ENCODE results near the gene ADCY2.

Gene ADCY2

DNA sequence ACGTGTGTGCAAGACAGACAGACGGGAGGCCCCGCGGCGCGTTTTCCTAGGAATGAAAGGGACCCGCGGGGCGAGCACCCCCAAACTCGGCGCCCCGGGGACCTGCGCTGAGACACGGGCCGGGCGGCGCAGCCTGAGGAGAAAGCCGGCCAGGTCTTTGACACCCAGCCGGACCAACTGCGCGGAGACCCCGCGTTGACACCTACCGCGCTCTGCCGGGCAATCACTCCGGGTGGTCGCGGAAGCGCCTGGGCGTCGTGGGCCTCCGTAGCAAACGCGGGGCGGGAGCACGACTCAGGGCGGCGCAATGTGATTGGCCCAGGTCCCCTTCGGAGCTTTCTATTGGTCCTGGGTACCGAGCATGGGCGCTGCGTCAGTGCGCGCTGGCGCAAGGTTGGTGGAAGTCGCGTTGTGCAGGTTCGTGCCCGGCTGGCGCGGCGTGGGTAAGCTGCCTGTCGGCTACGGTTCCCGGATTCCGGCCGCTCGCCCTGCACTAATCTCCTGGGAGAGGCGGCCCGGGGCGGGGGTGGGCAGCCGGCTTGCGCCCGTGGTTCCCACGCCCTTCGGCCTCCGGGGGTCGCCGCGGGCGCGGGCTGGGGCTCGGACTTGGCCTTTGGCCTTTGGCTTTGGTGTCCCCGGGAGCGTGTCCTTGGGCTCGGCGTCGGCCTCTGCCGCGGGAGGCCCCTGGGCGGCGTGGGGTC, 473.0 kb downstream of the ADCY2 start, which contains the start of the genes FASTKD3 and MTRR:
Gene FASTKD3 (minus strand): TSS at position 259 of the 701 bp plus-strand sequence. CDS start 948 bp downstream, outside the sequence.
Gene MTRR (plus strand): TSS at position 376 of the 701 bp plus-strand sequence. CDS start 1,647 bp downstream, outside the sequence.
- Histone ChIP-seq H3K36me3 (ENCODE audit: control insufficient read depth in 2 of 2, insufficient read depth in 1 of 2, low read length in 2 of 2) (peaks cover 16 to 58% of the 10 kb centered on the region in 2 experiments), H3K4me1 (ENCODE audit: control insufficient read depth, insufficient read depth, low read length) (peaks cover 17% of the 10 kb centered on the region), H3K27ac (ENCODE audit: extremely low read depth, low read depth, low read length) (peak within 1 kb of the TSS; percentile 66; the same call in 1 of the 2 replicates), H3K9me3 (ENCODE audit: control insufficient read depth, insufficient read depth, low read depth, low read length) (no peaks in the 10 kb centered on the region), H3K4me3 (ENCODE audit: low read depth, low read length) (peak within 1 kb of the TSS; percentile 96)
- ChIA-PET CTCF (interaction anchor here (0.7 to 1.5 kb wide), 5 partner anchors 9 to 125 kb away, joined by 3 to 13 read pairs (median 4); no protein-coding TSS in a partner anchor), POLR2A (interaction anchor here (0.6 to 3.3 kb wide), 10 partner anchors 9 to 1674 kb away, joined by 3 to 22 read pairs (median 7); partner anchors contain the start of genes CFAP90, NSUN2 and SRD5A1)
- TF ChIP-seq YY2 (tag by site-specific recombination; IDR thresholded peaks at IDR 0.05) = no peak
- TF ChIP-seq ZNF660 (tag by site-specific recombination; IDR thresholded peaks at IDR 0.05) = peak; percentile 44
- no peak for TF ChIP-seq ZNF16 (tag by site-specific recombination; IDR thresholded peaks at IDR 0.05; ENCODE audit: low read depth)
- TF ChIP-seq MYNN (tag by site-specific recombination; IDR thresholded peaks at IDR 0.05; ENCODE audit: borderline replicate concordance) = no peak
- peak; percentile 99 for TF ChIP-seq ZBTB26 (tag by site-specific recombination; optimal IDR thresholded peaks at IDR 0.05)
- peak; percentile 9; the same call in 1 of the 2 replicates for TF ChIP-seq ZNF610 (tag by site-specific recombination; IDR thresholded peaks at IDR 0.05; ENCODE audit: borderline replicate concordance)
- 0 out of 2 replicates have a peak, but pooled peaks have one; percentile 7 for TF ChIP-seq ZSCAN30 (tag by site-specific recombination; IDR thresholded peaks at IDR 0.05)
- TF ChIP-seq GLIS2 (tag by site-specific recombination; IDR thresholded peaks at IDR 0.05) = peak; percentile 98
- TF ChIP-seq, protein P1, sequence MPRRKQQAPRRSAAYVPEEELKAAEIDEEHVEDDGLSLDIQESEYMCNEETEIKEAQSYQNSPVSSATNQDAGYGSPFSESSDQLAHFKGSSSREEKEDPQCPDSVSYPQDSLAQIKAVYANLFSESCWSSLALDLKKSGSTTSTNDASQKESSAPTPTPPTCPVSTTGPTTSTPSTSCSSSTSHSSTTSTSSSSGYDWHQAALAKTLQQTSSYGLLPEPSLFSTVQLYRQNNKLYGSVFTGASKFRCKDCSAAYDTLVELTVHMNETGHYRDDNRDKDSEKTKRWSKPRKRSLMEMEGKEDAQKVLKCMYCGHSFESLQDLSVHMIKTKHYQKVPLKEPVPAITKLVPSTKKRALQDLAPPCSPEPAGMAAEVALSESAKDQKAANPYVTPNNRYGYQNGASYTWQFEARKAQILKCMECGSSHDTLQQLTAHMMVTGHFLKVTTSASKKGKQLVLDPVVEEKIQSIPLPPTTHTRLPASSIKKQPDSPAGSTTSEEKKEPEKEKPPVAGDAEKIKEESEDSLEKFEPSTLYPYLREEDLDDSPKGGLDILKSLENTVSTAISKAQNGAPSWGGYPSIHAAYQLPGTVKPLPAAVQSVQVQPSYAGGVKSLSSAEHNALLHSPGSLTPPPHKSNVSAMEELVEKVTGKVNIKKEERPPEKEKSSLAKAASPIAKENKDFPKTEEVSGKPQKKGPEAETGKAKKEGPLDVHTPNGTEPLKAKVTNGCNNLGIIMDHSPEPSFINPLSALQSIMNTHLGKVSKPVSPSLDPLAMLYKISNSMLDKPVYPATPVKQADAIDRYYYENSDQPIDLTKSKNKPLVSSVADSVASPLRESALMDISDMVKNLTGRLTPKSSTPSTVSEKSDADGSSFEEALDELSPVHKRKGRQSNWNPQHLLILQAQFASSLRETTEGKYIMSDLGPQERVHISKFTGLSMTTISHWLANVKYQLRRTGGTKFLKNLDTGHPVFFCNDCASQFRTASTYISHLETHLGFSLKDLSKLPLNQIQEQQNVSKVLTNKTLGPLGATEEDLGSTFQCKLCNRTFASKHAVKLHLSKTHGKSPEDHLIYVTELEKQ (tag by site-specific recombination; IDR thresholded peaks at IDR 0.05; ENCODE audit: borderline replicate concordance) = no peak
- TF ChIP-seq HOXD13 (CRISPR knock-in tag; IDR thresholded peaks at IDR 0.05; ENCODE audit: borderline replicate concordance) = no peak
- TF ChIP-seq ZBTB7A (tag by site-specific recombination; IDR thresholded peaks at IDR 0.05; ENCODE audit: low read depth) = peak; percentile 95
- TF ChIP-seq ZNF658 (tag by site-specific recombination; IDR thresholded peaks at IDR 0.05) = no peak
- no peak for TF ChIP-seq ZNF112 (tag by site-specific recombination; IDR thresholded peaks at IDR 0.05)
- no peak for TF ChIP-seq SCRT1 (tag by site-specific recombination; IDR thresholded peaks at IDR 0.05; ENCODE audit: borderline replicate concordance)
- TF ChIP-seq PBX3 (CRISPR knock-in tag; IDR thresholded peaks at IDR 0.05) = no peak
- TF ChIP-seq SP7 (tag by site-specific recombination; IDR thresholded peaks at IDR 0.05) = peak; percentile 70
- TF ChIP-seq BCL11B (tag by site-specific recombination; IDR thresholded peaks at IDR 0.05; ENCODE audit: low read depth) = 0 out of 2 replicates have a peak, but pooled peaks have one; percentile 36
- peak; percentile 98 for TF ChIP-seq SP2 (tag by site-specific recombination; IDR thresholded peaks at IDR 0.05)
- TF ChIP-seq ZNF175 (tag by site-specific recombination; IDR thresholded peaks at IDR 0.05) = no peak
- TF ChIP-seq ZNF776 (tag by site-specific recombination; IDR thresholded peaks at IDR 0.05; ENCODE audit: borderline replicate concordance) = no peak
- no peak for TF ChIP-seq GLI2 (tag by site-specific recombination; IDR thresholded peaks at IDR 0.05; ENCODE audit: borderline replicate concordance, low read depth)
- no peak for TF ChIP-seq ZNF114 (tag by site-specific recombination; IDR thresholded peaks at IDR 0.05)
- TF ChIP-seq ZNF292 (tag by site-specific recombination; IDR thresholded peaks at IDR 0.05; ENCODE audit: borderline replicate concordance, low read depth) = no peak
- peak; percentile 36; the same call in 1 of the 2 replicates for TF ChIP-seq ZNF341 (tag by site-specific recombination; IDR thresholded peaks at IDR 0.05; ENCODE audit: low read depth)
- no peak for TF ChIP-seq ZNF843 (tag by site-specific recombination; IDR thresholded peaks at IDR 0.05)
- no peak for TF ChIP-seq OVOL3 (tag by site-specific recombination; IDR thresholded peaks at IDR 0.05)
- TF ChIP-seq ZNF350 (tag by site-specific recombination; IDR thresholded peaks at IDR 0.05) = no peak
- TF ChIP-seq ZNF600 (tag by site-specific recombination; IDR thresholded peaks at IDR 0.05) = peak; percentile 93
- peak; percentile 89 for TF ChIP-seq ZBTB8A (tag by site-specific recombination; IDR thresholded peaks at IDR 0.05)
- TF ChIP-seq IKZF3 (tag by site-specific recombination; IDR thresholded peaks at IDR 0.05) = no peak
- no peak for TF ChIP-seq GFI1B (tag by site-specific recombination; IDR thresholded peaks at IDR 0.05)
- no peak for TF ChIP-seq YY1 (tag by site-specific recombination; IDR thresholded peaks at IDR 0.05)
- TF ChIP-seq ZNF10 (tag by site-specific recombination; IDR thresholded peaks at IDR 0.05) = no peak
- TF ChIP-seq ZNF211 (tag by site-specific recombination; IDR thresholded peaks at IDR 0.05; ENCODE audit: low read depth) = no peak
- TF ChIP-seq ZNF654 (tag by site-specific recombination; IDR thresholded peaks at IDR 0.05; ENCODE audit: low read depth) = no peak

All from HEK293 (cell line).